Mesenteric fat pad (tissue), 1 donor: ENCODE measurements around the gene GET4. TPM values are rescaled to one million over a fixed set of nuclear protein-coding genes. Genes with fewer than 3 reads are reported as not detected.

Experiments
- DNase-seq: peaks from one replicate; pipeline ENCODE4 v3.0.0-alpha.2; 2020; ENCODE audit warnings: low spot score
- long read RNA-seq: library from polyadenylated mRNA; unstranded; transcript quantifications from one replicate; pipeline ENCODE4 v2.0.0, GENCODE V29; 2020
- total RNA-seq: library from RNA; stranded (reverse); fragmentation: NEBNext Ultra II Directional; extraction: Animal tissue kit (Norgen Biotek cat#: 25700); gene quantifications from one replicate; pipeline ENCODE4 v1.2.1, GENCODE V29; 2021
- donor health status: DM: yes; HTN: yes; CAD: no.

GET4 gene, protein sequence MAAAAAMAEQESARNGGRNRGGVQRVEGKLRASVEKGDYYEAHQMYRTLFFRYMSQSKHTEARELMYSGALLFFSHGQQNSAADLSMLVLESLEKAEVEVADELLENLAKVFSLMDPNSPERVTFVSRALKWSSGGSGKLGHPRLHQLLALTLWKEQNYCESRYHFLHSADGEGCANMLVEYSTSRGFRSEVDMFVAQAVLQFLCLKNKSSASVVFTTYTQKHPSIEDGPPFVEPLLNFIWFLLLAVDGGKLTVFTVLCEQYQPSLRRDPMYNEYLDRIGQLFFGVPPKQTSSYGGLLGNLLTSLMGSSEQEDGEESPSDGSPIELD
- 29.8 TPM for total RNA-seq
- long read RNA-seq, full-length matches to known transcripts = 132 of 155 reads
- long read RNA-seq, partial matches to known transcripts = 1 of 155 reads
- long read RNA-seq, other reads (novel, unspliced or antisense) = 22 of 155 reads

DNA sequence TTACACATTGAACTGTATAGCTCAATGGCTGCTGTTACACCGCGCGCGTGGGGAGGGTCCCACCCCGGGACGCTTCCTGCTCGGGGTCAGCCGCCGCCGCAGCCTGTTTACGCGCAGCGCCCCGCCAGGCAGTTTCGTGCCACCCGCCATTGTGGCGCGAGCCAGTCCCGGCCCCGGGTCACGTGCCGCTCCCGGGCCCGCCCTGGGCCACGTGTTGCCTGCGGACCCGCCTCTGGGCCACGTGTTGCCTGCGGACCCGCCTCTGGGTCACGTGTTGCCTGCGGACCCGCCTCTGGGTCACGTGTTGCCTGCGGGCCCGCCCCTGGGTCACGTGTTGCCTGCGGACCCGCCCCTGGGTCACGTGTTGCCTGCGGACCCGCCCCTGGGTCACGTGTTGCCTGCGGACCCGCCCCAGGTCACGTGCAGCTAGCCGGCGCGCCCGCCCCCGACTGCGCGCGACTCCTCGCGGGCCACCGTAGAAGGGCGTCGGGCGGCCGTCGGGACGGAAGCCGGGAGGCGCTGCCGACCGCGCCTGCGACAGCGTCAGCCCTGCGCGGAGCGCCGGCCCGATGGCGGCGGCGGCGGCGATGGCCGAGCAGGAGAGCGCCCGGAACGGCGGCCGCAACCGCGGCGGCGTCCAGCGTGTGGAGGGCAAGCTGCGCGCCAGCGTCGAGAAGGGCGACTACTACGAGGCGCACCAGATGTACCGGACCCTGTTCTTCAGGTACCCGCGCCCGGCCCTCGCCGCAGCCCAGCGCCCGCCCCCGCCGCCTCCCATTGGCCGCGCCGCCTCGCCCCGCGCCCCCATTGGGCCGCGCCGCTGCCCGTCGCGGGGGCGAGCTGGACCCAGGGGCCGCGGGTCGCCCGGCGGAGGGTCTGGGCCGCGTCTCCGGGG is at the start of gene GET4:
TSS of gene GET4 (plus strand) at position 478 of the 895 bp plus-strand sequence. CDS start at position 570, 92 bp downstream.
- peak; percentile 99 for DNase-seq

DNA sequence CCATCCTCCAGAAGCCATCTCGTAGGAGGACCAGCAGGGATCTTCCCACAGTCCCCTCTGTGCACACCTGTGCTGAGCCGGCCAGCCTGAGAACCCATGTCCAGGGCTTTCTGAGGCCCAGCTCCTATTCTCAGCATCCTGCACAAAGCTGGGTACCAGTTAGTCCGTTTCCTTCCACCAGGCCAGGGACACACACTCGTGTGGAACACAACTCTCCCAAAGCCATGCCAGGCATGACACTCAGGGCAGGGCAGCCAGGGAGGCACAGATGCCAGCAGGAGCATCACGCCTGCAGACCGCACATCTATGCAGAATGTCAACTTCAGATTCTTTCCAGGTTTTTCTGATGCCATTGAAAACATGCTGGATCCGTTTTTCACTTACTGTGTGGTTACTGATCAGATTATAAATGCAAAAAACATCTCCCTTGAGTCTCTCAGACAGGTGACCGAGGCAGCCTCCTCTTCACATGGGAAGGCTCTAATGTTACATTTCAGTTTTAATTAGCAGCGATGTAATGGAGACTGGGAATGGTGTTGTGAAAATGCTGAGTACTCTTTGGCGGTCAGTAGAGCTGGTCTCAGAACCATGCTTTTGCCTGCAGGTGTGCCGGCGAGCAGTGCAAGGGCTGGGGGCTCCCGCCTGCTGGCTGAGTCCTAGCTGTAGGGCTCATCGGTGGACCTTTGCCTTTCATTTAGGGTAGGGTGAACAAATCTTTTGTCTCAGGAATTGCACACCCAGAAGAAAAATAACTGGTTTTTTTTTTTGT is 47.4 kb upstream of the GET4 start:
- DNase-seq = no peak

DNA sequence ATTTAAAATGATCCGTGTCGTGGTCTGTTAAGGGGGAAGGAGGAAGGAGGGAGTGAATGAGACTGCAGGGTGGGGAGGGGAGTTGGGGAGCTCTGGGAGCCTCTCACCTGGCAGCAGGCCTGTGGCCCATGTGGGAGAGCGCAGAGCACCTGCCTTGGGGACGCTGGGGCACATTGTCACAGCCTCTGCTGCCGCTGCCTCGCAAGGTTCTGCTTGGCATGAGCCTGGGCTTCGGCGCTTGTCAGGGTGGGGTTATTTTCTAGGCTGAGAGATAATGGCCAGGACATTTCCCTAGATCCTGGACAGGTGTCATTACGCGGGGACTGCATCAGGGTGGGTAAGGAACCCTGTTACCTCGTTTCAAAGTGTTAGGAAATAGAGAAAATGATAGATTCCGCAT is 46.3 kb upstream of the GET4 start:
- DNase-seq = no peak

DNA sequence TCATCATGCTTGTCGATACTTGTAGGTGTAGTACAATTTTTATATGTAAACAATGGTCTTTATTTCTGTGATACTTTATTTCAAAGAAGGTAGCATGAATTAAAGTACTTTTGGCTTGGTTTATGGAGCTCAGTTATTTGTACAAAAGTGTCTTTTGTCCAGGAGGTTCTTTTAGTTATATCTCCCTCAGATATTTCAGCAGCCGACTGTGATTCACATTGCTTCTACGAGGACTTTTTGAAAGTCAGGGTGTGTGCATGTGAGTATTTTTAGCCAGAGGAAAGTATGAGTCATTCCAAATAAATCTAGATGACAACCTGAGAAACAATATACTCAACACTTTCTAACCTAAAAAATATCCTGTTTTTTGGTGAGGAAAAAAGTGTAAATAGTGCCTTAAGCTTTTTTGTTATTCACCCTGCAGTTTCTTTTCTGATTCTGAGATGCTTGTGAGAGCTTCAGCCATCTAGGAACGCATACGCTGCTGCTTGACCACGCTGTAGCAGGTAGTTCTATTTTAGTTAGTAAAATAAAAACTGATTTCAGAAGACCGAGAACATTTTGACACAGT is 44.7 kb upstream of the GET4 start:
- no peak for DNase-seq

DNA sequence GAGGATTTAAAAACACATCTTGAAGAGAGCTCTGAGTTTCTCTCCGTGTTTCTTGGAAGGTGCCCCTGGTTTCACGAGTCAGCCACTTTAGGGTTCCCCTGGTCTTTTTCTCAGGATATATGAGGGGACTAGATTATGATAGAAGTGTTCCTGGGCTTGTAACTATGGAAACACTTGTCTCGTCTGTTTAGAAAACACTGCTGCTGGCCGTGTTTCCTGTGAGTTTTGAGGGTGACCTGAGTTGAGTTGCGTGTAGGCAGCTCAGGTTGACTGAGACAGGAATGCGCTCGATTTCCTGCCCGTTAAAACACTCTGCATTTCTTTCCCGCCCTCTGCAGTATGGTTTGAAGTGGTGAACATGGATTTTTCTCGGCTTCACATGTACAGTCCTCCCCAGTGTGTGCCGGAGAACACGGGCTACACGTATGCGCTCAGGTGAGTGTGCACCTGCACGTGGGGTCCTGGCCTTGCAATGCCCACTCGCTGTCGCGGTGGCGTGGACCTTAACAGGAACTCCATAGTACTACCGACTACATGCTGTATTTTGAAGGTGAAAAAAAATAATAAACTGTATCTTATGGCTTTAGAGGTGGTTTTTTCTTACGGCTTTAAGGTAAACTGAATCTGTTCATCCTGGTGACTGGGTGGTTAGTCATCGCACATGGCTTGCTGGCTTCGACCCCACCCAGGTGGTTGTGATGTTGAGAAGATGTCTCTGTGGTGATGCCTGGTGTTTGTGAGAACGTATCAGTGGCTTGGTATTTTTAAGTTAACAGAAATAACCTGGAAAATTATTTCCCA is 44.0 kb upstream of the GET4 start, which contains the start of gene SUN1:
TSS of gene SUN1 (plus strand) at position 310 of the 801 bp plus-strand sequence. CDS start at position 359, 49 bp downstream.
- no peak for DNase-seq

DNA sequence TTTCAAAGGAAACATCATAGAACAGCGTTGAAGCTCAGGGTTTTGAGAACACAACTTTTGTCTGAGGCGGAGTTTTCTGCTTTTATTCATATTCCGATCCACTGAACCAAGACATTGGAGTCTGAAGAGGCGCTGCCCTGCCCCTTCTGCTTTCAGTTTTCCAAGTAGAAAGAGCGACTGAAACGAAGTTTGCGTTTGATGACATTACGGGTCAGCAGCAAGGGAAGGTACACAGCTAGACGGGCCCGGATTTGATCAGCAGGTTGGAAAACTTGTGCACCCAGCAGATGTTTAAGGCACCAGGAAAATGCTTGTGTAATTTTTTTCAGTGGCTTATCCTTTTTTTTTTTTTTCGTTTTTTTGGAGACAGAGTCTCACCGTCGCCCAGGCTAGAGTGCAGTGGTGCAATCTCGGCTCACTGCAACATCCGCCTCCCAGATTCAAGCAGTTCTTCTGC is 43.4 kb upstream of the GET4 start:
- DNase-seq = no peak

DNA sequence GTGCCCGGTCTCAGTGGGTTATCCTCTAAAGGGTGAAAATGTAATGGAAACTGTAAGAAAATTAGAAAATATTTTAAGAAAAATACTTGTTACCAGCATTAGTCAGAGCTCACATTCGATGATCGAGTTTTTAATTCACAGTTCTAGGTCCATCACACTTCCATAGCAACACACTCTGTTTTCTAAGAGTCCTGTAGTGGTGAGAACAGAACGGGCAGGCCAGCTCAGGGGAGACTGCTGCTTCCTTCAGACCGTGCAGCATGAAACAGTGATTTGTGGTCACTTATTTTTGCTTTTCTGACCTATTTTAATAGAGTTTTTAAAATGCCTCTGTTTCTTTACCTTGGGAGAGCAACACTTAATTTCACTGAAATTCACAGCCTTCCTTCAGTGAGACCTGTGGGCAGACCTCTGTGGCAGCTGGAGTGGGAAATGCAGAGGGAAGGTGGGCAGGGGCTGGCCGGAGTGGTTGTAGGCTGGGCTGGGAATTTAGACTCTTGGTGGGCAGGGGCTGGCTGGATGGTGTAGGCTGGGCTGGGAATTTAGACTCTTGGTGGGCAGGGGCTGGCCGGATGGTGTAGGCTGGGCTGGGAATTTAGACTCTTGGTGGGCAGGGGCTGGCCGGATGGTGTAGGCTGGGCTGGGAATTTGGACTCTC is 42.6 kb upstream of the GET4 start:
- no peak for DNase-seq

DNA sequence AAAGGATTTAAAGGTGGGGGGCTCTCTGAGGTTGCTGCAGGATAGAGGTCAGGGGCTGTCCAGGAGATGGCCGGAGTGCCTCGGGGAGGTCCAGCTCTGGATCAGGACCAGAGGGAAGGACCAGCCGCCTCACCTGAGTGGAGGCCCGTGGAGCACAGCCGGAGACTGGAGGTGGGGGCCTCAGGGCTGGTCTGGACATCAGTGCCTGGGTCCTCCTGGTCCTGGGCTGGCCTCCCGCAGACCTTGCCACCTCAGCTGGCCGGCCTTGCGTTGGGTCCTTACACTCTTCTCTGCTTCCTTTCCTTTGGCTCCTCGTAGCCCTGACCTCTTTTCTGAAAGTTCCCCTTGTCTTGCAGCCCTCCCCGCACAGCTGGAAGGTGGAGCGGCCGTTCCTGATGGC is 42.1 kb upstream of the GET4 start:
- DNase-seq = no peak

DNA sequence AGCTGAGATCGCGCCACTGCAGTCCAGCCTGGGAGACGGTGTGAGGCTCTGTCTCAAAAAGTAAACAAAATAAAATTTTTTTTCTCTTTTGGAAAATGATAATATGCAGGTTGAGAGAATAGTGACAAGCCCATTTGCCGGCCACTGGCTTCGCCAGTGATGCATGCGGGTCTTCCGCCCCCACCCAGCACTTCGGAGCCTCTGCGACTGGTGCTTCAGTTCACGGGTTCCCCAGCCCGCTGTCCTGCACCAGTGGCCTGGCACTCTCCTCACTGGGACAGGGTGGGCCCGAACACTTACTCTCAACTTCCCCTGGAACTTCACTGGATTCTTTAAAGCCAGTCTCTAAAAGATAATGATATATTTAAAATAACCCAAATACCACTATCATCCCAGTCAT is 41.3 kb upstream of the GET4 start:
- no peak for DNase-seq

DNA sequence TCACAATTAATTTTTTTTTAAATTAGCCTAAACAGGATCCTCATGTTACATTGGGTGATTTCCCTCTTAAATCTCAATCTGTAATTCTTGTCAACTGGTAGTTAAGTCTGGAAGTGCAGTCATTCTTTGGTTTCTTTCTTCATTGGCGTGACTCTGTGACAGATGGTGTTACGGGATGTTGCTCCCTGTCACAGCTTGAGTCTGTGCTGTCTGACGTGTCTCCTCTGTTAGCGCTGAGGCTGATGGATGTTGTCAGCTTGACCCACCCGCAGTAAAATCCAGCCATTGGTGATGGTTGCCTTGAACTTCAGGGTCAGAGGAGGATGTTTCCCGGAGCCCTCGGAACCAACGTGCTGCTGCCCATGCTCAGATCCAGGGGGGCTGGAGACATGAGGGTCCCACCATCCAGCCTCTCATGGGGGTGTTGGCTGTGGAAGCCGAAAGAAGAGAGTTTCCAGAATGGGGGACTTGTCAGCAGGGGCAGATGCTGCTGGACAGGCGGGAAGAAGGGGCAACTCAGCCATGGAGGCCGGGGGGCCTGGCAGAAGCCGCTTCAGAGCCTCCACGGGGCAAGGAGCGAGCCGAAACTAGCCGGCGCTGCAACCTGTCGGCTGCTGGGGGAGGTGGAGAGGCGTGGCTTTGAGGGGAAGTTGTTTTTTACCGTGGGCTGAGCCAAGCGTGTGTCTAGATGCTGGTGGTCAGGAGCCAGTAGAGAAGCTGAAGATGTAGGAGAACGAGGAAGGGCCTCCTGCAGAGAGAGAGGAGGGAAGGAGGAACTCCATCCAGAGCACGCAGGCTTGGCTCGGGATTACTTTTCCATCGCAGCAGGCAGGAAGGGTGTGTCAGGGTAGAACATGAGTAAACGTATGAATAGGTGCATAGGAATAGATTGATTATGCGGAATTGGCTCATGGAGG is 40.6 kb upstream of the GET4 start:
- no peak for DNase-seq

DNA sequence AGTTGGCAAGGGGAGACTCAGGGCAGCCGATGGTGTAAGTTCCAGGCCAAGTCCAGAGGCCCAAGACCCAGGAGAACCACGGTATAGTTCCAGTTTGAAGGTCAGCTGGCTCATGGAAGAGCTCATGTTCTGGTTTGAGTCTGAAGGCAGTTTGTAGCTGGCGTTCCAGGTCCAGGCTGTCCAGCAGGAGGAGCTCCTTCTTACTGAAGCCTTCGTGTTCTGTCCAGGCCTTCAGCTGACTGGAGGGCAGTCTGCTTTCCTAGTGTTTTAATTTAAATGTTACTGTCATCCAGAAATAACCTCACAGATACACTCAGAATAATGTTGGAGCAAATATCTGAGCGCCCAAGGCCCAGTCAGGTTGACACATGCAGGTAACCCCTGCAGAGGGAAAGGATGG is 39.9 kb upstream of the GET4 start:
- DNase-seq = no peak

DNA sequence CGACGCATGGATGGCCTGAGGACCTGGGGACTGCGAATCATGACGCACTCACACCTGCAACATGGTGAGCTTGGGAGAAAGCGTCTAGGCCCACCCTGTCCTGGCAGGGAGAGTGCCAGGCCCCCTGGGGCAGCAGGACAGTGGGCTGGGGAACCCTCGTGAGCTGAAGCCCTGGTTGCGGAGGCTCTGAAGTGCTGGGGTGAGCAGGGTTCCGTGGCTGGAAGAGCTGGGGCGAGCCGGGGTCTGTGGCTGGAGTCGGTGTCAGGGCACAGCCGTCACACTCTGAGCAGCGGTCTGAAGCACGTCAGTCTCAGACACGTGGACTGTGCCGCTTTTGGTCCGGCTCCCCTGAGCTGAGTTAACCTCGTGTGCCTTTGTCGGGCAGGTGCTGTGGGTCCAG is 39.4 kb upstream of the GET4 start:
- DNase-seq = no peak

DNA sequence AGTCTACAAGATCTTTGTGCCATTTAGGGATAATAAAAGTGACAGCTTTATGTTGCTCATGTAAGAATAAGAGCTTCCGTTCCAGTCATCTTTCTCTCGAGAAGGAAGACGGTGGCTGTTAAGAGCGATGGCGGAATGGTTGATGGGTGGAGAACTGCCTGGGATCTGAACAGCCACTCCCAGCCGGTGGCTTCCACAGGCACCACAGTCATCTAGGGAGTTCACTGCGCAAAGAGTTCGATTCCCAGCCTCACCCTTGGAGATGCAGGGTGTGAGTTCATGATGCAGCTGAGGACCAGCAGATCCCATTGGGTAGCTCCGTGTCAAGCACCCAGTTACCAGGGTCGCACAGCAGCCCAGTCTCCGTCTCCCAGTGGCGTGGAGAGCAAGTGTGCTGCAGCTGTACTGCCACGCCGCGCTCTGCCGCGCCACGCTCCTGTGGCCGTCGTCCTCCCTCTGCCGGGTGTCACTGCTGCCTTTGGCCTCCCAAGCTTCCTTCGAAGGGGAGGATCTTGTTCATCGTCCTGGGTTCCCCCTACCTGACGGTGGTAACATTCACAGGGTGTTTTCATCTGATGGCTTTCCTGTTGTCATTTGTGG is 36.3 kb upstream of the GET4 start:
- DNase-seq = no peak

DNA sequence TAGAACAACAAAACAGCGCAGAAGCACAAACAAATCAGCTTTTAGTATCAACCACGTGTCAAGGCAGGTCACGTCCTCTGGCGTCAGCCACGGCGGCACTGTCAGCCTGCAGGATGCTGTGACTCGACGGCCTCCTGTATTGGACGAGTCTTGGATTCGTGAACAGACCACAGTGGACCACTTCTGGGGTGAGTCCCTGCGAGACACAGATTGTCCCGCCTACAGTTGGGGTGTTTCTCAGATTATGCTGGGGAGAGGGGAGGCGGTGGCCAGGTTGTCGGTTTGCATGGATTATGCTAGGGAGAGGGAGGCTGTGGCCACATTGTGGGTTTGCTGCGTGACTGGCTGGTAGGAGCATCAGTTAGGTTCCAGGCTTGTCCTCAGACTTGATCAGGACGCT is 34.4 kb upstream of the GET4 start:
- DNase-seq = no peak

DNA sequence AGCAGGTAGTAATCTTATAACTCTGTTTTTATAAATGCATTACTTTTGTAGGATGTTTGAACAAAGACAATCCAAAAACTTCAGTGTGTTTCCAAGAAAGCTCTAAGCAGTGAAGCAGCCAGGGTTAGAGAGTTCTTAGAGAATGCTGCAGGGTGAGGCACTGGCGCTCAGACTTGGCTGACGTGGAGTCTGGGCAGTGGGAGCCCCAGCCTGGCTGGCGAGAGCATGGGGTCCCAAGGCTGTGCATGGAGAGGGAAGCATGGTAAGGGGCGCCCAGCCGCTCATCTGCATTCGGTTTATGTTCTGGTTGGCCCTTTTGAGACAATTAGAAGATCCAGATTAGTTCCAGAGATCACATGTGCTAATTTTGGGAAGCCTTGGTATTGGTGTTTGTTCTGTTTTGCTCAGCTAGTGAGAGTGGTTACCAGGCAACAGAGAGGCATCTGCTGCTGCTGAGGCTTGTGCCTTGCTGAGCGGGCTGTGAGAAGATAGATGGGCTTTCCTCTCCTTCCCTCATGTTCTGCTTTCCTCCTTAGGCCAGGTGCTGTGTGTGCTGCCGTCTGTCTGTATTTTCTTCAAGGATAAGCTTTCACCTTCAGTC is 33.8 kb upstream of the GET4 start:
- DNase-seq = no peak

DNA sequence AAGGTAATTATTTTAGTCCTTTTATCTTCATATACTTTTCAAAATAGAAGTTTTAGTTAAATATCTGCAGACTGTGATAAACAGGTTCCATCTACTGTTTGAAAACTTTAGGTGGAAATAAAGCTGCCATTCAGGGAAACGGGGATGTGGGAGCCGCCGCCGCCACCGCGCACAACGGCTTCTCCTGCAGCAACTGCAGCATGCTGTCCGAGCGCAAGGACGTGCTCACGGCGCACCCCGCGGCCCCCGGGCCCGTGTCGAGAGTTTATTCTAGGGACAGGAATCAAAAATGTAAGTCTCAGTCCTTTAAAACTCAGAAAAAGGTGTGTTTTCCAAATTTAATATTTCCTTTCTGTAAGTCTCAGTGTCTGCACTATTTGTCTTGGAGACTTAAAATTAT is 33.1 kb upstream of the GET4 start:
- DNase-seq = no peak

DNA sequence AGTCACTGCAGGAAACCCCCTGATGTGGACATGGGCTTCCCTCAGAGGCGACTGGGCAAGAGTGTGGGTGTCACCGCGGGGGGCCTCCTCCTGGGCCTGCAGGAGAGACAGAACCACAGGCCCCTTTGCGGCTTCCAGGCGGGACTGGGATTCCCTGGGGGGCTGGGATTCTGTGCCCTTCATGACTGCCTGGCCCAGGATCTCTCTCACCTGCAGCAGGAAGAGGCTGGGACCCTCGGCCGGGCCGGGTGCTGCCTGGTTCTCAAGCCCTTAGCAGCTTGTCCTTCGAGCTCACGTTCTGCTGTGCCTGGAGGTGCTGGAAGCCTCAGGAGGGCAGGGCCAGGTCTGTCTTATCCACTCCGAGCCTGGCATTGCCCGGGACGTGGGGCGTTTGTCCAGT is 32.3 kb upstream of the GET4 start:
- no peak for DNase-seq

DNA sequence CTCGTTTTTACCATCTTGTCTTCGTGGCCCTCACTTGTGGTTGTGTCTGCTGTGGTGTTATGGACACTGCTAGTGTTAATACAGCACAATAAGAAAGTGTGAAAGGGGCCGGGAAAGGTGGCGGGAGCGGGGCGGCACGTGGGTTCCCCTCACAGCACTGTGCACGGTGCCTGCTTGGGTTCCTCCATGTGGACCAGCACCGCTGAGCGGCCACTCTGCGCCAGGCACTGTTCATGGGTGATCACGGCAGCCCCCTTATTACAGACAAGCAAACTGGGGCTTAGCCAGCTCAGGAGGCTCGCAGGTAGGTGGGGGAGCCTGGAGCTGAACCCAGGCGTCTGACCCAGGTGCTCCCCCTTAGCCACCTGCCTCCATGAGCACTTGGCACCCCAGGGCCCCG is 31.8 kb upstream of the GET4 start:
- DNase-seq = no peak
